ENCODE data around the gene LSS. TPM values are rescaled to one million over a fixed set of nuclear protein-coding genes. Genes with fewer than 3 reads are reported as not detected.

LSS gene
- total RNA-seq, 1 experiment from 2014 or later: 130 TPM

DNA sequence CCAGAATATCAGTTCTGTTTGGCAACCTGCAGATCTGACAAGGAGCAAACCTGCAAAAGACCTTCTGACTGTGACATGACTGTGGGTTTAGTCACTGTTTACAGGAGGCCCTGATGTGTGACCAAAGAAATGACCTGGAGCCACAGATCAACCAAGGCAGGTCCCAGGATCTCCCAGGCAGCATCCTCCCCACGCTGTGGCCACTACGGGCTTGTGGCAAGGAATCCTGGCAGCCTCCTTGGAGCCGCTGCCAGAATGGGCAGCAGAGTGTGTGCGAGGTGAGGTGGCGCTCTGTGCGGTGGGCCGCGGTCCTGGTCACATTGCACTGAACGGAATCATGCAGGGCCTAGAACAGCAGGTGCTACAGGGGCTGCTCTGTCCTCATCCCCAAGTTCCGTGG lies 40.9 kb upstream of the LSS start:
- Histone ChIP-seq H3K4me1 (ENCODE audit: insufficient read depth, low read length, poor library complexity, severe bottlenecking) (no peaks in the 10 kb centered on the region), H3K9me3 (ENCODE audit: low read depth, low read length, poor library complexity, severe bottlenecking) (no peaks in the 10 kb centered on the region), H3K4me3 (ENCODE audit: low read depth, low read length, poor library complexity, severe bottlenecking) (no peak overlapping the region), H3K27me3 (replicated peaks; ENCODE audit: insufficient read depth, low read depth, low read length, poor library complexity) (no peaks in the 10 kb centered on the region), H3K27ac (ENCODE audit: low read depth, low read length, poor library complexity, severe bottlenecking) (no peak overlapping the region), H3K36me3 (ENCODE audit: insufficient read depth, low read length, poor library complexity, severe bottlenecking) (peaks cover 82% of the 10 kb centered on the region)
- TF ChIP-seq, protein P1, sequence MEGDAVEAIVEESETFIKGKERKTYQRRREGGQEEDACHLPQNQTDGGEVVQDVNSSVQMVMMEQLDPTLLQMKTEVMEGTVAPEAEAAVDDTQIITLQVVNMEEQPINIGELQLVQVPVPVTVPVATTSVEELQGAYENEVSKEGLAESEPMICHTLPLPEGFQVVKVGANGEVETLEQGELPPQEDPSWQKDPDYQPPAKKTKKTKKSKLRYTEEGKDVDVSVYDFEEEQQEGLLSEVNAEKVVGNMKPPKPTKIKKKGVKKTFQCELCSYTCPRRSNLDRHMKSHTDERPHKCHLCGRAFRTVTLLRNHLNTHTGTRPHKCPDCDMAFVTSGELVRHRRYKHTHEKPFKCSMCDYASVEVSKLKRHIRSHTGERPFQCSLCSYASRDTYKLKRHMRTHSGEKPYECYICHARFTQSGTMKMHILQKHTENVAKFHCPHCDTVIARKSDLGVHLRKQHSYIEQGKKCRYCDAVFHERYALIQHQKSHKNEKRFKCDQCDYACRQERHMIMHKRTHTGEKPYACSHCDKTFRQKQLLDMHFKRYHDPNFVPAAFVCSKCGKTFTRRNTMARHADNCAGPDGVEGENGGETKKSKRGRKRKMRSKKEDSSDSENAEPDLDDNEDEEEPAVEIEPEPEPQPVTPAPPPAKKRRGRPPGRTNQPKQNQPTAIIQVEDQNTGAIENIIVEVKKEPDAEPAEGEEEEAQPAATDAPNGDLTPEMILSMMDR (conservative IDR thresholded peaks at IDR 0.05; ENCODE audit: low read depth, low read length): no peak
- no peak for TF ChIP-seq EZH2 (IDR thresholded peaks at IDR 0.05; ENCODE audit: borderline replicate concordance, low read depth, low read length, poor library complexity, severe bottlenecking)
- POLR2A ChIA-PET (ENCODE audit: low non-redundant PET): no interaction called here
- intact Hi-C loops (cut with micrococcal nuclease; ENCODE audit: unreplicated experiment): no loop called here
- DNase-seq (ENCODE audit: low spot score): no peak
- CTCF ChIA-PET: no interaction called here
- no TSS peak for BruUV-seq (replicated peaks)

DNA sequence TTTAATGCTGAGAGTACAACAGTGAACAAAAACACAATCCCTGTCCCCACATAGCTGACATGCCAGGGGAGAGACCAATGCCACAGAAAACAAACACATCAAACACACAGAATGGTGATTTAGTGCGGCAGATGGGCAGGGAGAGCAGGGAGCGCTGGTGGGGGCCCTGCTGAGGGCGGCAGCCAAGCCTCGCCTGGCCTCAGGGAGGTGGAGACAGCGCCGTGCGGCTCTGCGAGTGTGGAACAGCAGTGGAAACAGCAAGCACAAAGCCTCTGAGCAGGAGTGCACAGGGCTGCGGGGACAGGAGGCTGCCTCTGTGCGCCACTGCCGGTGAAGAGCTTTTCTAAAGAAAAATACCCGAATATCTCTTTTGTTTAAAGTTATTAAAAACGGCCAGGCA lies 39.8 kb upstream of the LSS start:
- ChIA-PET CTCF (no interaction called here), POLR2A (ENCODE audit: low non-redundant PET) (no interaction called here)
- intact Hi-C loops (cut with micrococcal nuclease; ENCODE audit: unreplicated experiment): no loop called here
- peaks cover 75% of the 10 kb centered on the region for H3K36me3 ChIP-seq (ENCODE audit: insufficient read depth, low read length, poor library complexity, severe bottlenecking)
- H3K27me3 ChIP-seq (replicated peaks; ENCODE audit: insufficient read depth, low read depth, low read length, poor library complexity): no peaks in the 10 kb centered on the region
- H3K4me3 ChIP-seq (ENCODE audit: low read depth, low read length, poor library complexity, severe bottlenecking): no peak overlapping the region
- no peak for DNase-seq (ENCODE audit: low spot score)
- no peaks in the 10 kb centered on the region for H3K4me1 ChIP-seq (ENCODE audit: insufficient read depth, low read length, poor library complexity, severe bottlenecking)
- H3K27ac ChIP-seq (ENCODE audit: low read depth, low read length, poor library complexity, severe bottlenecking): no peak overlapping the region
- no peaks in the 10 kb centered on the region for H3K9me3 ChIP-seq (ENCODE audit: low read depth, low read length, poor library complexity, severe bottlenecking)
- BruUV-seq (replicated peaks): no TSS peak
- TF ChIP-seq, protein P1 (conservative IDR thresholded peaks at IDR 0.05; ENCODE audit: low read depth, low read length): no peak
- TF ChIP-seq EZH2 (IDR thresholded peaks at IDR 0.05; ENCODE audit: borderline replicate concordance, low read depth, low read length, poor library complexity, severe bottlenecking): no peak

DNA sequence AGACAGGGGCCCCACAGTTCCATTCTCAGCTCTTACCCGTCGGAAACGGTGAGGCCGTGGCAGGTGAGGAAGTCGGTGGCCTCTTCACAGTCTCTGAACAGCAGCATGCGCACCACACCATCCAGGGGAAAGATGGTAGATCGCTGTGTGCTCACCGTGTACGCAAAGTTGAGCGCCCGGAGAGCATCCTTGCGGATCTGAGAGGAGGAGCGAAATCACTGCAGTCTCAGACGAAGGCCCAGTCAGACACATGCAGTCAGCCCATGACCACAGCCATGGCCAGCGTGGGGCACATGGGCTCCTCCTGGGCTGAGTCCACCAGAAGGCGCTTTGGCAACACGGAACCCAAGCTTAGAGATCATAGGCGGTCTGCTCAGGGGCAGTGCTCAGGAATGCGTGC lies 38.4 kb upstream of the LSS start:
- Histone ChIP-seq H3K4me3 (ENCODE audit: low read depth, low read length, poor library complexity, severe bottlenecking) (no peak overlapping the region), H3K36me3 (ENCODE audit: insufficient read depth, low read length, poor library complexity, severe bottlenecking) (peaks cover 65% of the 10 kb centered on the region), H3K4me1 (ENCODE audit: insufficient read depth, low read length, poor library complexity, severe bottlenecking) (no peaks in the 10 kb centered on the region), H3K27me3 (replicated peaks; ENCODE audit: insufficient read depth, low read depth, low read length, poor library complexity) (no peaks in the 10 kb centered on the region), H3K27ac (ENCODE audit: low read depth, low read length, poor library complexity, severe bottlenecking) (no peak overlapping the region), H3K9me3 (ENCODE audit: low read depth, low read length, poor library complexity, severe bottlenecking) (no peaks in the 10 kb centered on the region)
- TF ChIP-seq, protein P1 (conservative IDR thresholded peaks at IDR 0.05; ENCODE audit: low read depth, low read length): no peak
- no peak for TF ChIP-seq EZH2 (IDR thresholded peaks at IDR 0.05; ENCODE audit: borderline replicate concordance, low read depth, low read length, poor library complexity, severe bottlenecking)
- no peak for DNase-seq (ENCODE audit: low spot score)
- ChIA-PET CTCF (no interaction called here), POLR2A (ENCODE audit: low non-redundant PET) (no interaction called here)
- no TSS peak for BruUV-seq (replicated peaks)
- intact Hi-C loops (cut with micrococcal nuclease; ENCODE audit: unreplicated experiment): no loop called here
